GM12875 (cell line): ENCODE data around the gene THSD7A.

ENCODE experiments used
- H3K4me3 ChIP-seq: one replicate; pipeline ENCODE4 v1.5.1; 2011; ENCODE audit warnings: low read depth, low read length, control low read depth
- TF ChIP-seq, protein P1 (sequence below): IDR thresholded peaks from 2 replicates; pipeline ENCODE4 v1.5.1; 2011; ENCODE audit warnings: low read depth, mild to moderate bottlenecking, control low read depth, inconsistent platforms, low read length, moderate library complexity, borderline replicate concordance; ENCODE audit not compliant: insufficient read depth

The THSD7A gene

DNA sequence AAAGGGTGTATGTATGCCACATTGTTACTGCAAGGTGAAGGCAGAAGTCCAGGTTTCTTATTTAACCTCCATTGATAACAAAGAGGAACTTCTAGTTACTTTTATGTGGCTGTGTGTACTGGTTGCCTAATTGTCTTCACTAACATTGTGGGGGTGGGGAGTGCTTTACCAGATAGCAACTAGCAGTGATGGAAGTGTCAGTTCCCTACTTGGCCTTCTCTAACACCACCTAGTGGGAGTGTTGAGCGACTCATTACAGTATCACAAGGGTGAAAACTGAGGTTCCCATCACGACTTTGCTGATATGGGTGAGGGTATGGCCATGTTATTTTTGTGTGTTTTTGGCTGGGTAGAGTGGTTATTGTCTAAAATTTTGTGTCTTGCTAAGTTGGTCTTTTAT is 274.4 kb downstream of the THSD7A start:
- TF ChIP-seq, protein P1, sequence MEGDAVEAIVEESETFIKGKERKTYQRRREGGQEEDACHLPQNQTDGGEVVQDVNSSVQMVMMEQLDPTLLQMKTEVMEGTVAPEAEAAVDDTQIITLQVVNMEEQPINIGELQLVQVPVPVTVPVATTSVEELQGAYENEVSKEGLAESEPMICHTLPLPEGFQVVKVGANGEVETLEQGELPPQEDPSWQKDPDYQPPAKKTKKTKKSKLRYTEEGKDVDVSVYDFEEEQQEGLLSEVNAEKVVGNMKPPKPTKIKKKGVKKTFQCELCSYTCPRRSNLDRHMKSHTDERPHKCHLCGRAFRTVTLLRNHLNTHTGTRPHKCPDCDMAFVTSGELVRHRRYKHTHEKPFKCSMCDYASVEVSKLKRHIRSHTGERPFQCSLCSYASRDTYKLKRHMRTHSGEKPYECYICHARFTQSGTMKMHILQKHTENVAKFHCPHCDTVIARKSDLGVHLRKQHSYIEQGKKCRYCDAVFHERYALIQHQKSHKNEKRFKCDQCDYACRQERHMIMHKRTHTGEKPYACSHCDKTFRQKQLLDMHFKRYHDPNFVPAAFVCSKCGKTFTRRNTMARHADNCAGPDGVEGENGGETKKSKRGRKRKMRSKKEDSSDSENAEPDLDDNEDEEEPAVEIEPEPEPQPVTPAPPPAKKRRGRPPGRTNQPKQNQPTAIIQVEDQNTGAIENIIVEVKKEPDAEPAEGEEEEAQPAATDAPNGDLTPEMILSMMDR = peak; percentile 42; the same call in 1 of the 2 replicates
- no peak overlapping the region for H3K4me3 ChIP-seq

DNA sequence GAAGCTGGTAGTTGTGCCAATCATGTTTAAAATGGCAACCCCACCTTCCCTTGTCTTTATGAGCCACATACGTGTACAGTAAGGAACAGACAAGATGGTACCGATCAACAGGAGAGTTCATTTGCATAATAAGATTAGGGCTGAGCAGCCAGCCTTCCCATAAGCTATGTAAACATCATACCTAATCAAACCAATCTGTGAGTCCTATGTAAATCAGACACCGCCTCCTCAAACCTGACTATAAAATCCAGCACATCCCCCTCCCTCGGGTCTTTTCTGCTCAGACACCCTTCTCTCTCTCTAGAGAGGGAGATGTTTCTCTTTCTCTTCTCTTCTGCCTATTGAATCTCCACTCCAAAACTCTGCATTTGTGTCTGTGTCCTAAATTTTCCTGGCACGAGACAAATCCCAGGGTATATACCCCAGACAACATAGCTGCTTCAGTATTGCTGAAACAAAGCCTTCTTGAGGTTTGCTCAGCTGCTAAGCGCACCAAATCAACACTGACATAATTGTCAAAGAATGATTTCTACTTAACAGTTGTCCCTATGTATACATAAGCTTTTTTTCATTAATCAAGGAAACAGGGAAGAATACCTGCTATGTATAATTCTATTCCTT is 279.2 kb downstream of the THSD7A start:
- TF ChIP-seq, protein P1 = no peak
- H3K4me3 ChIP-seq = no peak overlapping the region

DNA sequence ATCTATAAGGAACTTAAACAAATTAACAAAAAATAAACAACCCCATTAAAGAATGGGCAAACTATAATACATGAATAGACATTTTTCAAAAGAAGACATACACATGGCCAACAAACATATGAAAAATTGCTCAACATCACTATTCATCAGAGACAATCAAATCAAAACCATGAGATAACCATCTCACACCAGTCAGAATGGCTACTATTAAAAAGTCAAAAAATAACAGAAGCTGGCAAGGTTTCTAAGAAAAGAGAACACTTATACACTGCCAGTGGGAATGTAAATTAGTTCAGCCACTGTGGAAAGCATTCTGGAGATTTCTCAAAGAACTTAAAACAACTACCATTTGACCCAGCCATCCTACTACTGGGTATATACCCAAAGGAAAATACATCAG is 280.5 kb downstream of the THSD7A start:
- no peak overlapping the region for H3K4me3 ChIP-seq
- TF ChIP-seq, protein P1 = no peak

DNA sequence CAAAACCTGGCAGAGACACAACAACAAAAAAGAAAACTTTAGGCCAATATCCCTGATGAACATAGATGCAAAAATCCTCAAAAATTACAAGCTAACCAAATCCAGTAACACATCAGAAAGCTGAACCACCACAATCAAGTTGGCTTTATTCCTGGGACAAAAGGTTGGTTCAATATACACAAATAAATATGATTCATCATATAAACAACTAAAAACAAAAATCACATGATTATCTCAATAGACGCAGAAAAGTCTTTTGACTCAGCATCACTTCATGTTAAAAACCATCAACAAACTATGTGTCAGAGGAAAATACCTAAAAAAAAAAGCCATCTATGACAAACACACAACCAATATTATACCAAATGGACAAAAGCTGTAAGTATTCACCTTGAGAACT is 283.5 kb downstream of the THSD7A start:
- TF ChIP-seq, protein P1 = no peak
- H3K4me3 ChIP-seq = no peak overlapping the region

DNA sequence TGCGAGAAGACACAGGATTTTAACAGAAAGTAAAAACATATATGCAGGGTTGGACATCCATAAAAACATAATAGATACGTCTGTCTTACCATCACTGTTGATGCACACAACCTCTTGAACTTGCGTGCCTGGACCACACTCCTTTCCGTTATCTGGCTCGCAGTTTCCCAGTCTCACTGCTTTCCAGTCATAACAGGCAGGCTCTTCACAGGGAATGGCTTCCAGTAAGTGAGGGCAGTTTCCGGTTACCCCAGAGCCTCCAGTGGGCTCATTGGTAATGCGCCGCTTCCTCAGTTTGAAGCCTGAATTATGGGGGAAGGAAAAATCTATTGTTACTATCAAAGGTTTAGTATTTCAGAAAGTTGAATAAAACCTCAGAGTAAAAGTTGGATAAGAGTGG is 290.7 kb downstream of the THSD7A start:
- H3K4me3 ChIP-seq = no peak overlapping the region
- TF ChIP-seq, protein P1 = no peak

DNA sequence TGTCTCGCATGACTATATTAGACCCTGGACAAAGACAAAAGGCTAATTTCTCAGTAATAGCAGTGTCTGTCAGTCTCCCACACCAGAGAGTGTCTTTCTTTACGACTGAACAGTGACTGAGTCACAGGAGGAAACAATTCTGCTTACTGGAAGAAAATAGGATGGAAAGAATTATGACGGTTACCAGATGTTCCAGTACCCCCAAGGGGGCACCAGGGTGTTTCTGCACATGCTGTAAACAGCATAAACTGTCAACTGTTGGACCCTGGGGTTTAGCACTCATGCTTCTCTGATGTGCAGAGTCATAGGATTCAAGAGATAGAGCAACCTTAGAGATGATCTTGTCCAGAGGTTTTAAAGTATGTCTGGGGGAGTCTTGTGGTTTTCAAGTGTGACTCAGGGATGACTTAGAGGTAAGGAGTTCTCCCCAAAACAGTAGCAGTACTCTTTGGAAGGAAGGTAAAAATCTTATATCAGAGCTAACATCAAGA is 291.7 kb downstream of the THSD7A start:
- TF ChIP-seq, protein P1 = no peak

DNA sequence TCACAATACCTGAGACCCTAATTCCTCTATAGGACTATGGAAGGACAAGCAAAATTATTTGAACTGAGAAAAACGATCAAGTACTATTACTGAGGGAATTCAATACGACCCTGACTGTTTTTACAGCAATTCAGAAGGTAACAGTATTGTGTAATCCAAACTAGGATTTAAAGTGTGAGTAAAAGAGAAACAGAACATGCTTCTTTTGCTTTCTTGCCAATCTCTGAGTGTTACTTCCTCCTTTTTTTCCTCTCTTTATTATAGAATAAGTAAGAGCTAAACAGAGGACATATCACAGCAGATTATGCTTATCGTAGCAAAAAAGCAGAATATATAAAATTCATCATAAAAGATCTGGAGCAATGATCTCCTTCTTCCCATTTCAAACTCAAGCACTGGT is 292.1 kb downstream of the THSD7A start:
- TF ChIP-seq, protein P1 = no peak
- no peak overlapping the region for H3K4me3 ChIP-seq

More for the DNA sequence above, 291.7 kb downstream of the THSD7A start:
- H3K4me3 ChIP-seq = no peak overlapping the region
